Left cardiac atrium (tissue), 4 donors: ENCODE measurements around the gene DIP2B. TPM values are rescaled to one million over a fixed set of nuclear protein-coding genes. Genes with fewer than 3 reads are reported as not detected.
"Not testable (repeated sequence)": the region's sequence is repeated elsewhere in the genome, so short reads cannot be mapped to it uniquely, and the experiment has no call there.

Experiments used
- ATAC-seq, 2 donors: fragments of 200-7000 bp; cut with Tn5 transposase; one replicate each; pipeline ENCODE4 v1.9.1; 2020; ENCODE audit warnings: mild to moderate bottlenecking in 2 of 2, moderate library complexity in 2 of 2
- DNase-seq: peaks from one replicate; pipeline ENCODE4 v3.0.0-alpha.2; 2020
- intact Hi-C, 2 donors: fragments of 100-400 bp; cut with DNase I; formaldehyde crosslinking; loops; one replicate each; pipeline versions ENCODE4 v1.14.1 to v1.15.1; 2022 to 2023
- total RNA-seq, 2 donors: library from RNA; stranded (reverse); fragmentation: NEBNext Ultra II Directional; extraction: Animal tissue kit (Norgen Biotek cat#: 25700); gene quantifications; one replicate each; pipeline ENCODE4 v1.2.1, GENCODE V29; 2021
- donor health status: DM: no; HTN: yes; CAD: no.
- donor health status: DM: no; HTN: yes; CAD: no; lungs with severe emphysema.
- donor health status: DM: yes; HTN: yes; CAD: no.
- donor health status: Dilated cardiomyopathy.

The DIP2B gene
- total RNA-seq, 2 donors from 2014 or later, result 12.7 to 12.8 TPM

- ATAC-seq, result no peak
These were observed 41.9 kb downstream of the DIP2B start for GRCh38 chr12:50546441-50547318.

DNA sequence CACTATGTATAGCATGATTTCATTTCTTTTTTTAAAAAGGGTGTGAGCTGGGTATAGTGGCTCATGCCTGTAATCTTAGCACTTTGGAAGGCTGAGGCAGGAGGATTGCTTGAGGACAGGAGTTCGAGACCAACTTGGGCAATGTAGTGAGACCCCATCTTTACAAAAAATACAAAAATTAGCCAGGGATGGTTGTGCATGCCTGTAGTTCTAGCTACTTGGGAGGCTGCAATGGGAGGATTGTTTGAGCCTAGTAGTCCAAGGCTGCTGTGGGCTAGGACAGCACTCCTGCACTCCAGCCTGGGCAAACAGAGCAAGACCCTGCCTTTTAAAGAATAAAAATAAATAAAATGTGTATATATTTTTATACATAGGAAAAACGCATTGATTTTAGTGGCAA, 43.0 kb downstream of the DIP2B start:
- intact Hi-C loops, result no loop called here
- DNase-seq, result no peak

More at GRCh38 chr12:50546441-50547318, 41.9 kb downstream of the DIP2B start:
- intact Hi-C loops, result no loop called here
- no peak for DNase-seq

GRCh38 chr12:50549885-50550284, 45.1 kb downstream of the DIP2B start:
- ATAC-seq, result no peak
- DNase-seq, result no peak

More for the DNA sequence above, 43.0 kb downstream of the DIP2B start:
- ATAC-seq, result no peak

GRCh38 chr12:50550530-50551223, 45.9 kb downstream of the DIP2B start:
- intact Hi-C loops, result no loop called here
- ATAC-seq, result peak in 1 of 2 donors; percentile 77
- DNase-seq, result peak; percentile 45

More at GRCh38 chr12:50549885-50550284, 45.1 kb downstream of the DIP2B start:
- intact Hi-C loops, result no loop called here

DNA sequence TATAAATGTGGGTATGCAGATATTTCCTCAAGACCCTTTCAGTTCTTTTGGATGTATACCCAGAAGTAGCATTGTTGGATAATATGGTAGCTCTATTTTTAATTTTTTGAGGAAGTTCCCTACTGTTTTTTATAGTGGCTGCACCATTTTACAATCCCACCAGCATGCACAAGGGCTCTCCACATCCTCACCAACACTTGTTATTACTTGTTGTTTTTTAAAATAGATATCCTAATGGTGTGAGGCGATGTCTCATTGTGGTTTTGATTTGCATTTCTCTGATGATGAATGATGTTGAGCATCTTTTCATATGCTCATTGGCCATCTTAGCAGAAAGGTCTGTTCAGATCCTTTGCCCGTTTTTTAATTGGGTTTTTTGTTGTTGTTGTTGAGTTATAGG, 47.1 kb downstream of the DIP2B start:
- intact Hi-C loops, result no loop called here
- no peak for DNase-seq
- no peak for ATAC-seq

DNA sequence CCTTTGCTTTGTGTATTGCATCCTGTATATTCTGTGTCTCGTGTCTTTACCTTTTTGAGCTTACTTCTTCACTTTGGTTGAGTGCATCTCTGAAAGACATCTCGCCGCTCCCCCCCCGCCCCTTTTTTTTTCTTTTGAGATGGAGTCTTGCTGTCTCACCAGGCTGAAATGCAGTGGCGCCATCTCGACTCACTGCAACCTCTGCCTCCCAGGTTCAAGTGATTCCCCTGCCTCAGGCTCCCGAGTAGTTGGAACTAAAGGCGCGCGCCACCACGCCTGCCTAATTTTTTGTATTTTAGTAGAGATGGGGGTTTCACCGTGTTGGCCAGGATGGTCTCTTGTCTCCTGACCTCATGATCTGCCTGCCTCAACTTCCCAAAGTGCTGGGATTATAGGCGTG, 49.9 kb downstream of the DIP2B start:
- intact Hi-C loops, result no loop called here
- ATAC-seq (no peak), DNase-seq (no peak)

DNA sequence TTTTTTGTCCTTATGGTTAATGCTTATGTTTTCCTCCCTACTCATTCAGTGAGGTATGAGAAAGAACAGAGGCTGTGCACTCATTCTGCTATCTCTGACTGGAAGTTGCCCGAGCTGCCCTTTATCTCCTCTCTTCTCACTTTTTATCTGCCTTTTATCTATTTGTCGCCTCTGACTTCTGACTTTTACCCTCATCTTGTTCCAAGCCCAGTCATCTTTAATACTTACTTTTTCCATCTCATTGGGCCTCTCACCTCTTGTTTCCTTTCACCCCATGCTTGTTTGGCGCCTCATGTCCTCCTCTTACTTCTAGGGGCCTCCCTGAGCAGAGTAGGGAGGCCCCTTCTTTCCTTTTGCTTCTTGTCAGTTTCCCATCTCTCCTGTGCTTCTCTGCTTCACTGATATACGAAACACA, 50.7 kb downstream of the DIP2B start:
- intact Hi-C loops, result no loop called here
- DNase-seq, result no peak

DNA sequence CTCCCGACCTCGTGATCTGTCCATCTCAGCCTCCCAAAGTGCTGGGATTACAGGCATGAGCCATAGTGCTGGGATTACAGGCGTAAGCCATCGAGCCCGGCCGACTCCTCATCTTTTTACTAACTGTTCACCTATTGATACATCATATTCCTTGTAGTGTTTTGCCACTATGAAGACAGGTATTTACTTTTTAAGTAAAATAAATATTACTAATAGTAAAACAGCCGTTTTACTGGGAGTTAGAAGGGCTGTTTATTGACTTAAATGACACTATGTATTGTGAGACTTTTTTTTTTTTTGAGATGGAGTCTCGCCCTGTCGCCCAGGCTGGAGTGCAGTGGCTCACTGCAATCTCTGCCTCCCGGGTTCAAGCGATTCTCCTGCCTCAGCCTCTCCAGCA, 51.5 kb downstream of the DIP2B start:
- DNase-seq, result no peak
- no peak for ATAC-seq
- intact Hi-C loops, result no loop called here

More for the DNA sequence above, 50.7 kb downstream of the DIP2B start:
- ATAC-seq, result no peak

GRCh38 chr12:50556796-50557195, 52.0 kb downstream of the DIP2B start:
- intact Hi-C loops, DNase-seq, ATAC-seq: not testable (repeated sequence)

DNA sequence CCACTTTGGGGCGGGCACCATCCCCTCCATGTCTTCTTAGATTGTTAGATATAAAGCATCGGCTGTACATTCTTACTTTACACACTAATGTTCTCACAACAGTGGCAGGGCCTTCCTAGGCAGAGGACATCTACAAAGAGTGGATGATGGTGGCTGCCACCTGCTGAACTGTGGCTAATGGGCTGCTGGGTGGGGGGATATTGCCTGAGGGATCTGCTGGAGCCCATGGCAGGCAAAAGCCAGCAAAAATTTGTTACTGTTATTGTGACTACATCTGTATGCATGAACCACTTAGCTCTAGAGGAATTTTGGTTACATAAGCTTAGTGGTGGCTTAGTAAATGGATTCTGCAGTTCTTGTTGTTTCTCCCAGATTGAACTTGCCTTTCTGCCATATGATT, 52.6 kb downstream of the DIP2B start:
- no peak for DNase-seq
- intact Hi-C loops, result no loop called here
- no peak for ATAC-seq

GRCh38 chr12:50558970-50559369, 54.2 kb downstream of the DIP2B start:
- intact Hi-C loops, result no loop called here
- DNase-seq (no peak), ATAC-seq (no peak)

- intact Hi-C loops, result loop anchor here in 1 of 2 donors (5.0 kb wide), 1 partner anchor 50 kb away; no protein-coding TSS in a partner anchor
- no peak for ATAC-seq
- no peak for DNase-seq
These were observed 58.0 kb downstream of the DIP2B start for GRCh38 chr12:50562520-50563433.

GRCh38 chr12:50563434-50563787, 58.6 kb downstream of the DIP2B start:
- DNase-seq (no peak), ATAC-seq (no peak)
- intact Hi-C loops, result loop anchor here in 1 of 2 donors (5.0 kb wide), 1 partner anchor 49 kb away; no protein-coding TSS in a partner anchor

DNA sequence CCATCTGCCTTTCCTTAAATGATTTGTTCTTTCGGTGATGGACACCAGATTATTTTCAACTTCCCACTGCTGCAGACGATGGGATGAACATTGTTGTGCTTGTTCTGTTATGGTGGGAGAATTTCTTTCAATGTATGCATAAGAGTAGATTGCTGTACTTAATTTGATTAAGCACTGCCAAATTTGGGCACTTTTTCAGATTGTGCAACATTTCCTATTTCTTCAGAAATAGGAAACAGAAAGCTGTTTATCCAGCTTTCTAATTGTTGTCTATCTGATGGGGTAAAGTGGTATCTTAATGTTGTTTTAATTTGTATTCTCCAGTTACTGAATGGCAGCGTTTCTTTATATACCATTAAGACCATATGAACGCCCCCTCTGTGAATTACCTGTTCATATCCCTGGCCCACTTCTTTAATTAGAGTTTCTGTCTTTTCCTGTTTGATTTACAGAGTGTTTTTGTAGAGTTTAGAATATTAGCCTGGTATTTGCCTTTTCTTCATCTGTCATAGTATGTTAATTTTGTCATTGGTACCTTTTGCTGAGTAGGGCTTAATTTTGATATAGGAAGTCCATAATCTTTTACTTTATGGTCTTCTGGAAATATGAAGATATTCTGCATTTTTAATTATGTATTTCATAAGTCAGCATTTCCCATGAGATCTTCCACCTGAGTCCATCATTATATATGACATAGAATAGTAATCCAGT, 59.6 kb downstream of the DIP2B start:
- DNase-seq, result no peak

DNA sequence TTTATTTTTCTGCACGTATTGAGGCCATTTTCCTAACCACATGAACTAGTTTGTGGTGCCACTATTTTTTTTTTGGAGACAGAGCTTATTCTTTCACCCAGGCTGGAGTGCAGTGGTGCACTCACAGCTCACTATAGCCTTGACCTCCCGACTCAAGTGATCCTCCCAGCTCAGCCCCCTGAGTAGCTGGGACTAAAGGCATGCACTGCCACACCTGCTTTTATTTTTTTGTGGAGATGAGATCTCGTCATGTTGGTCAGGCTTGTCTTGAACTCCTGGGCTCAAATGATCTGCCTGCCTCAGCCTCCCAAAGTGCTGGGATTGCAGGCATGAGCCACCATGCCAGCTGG, 60.1 kb downstream of the DIP2B start:
- intact Hi-C loops, result loop anchor here in 1 of 2 donors (5.0 kb wide), 1 partner anchor 47 kb away; no protein-coding TSS in a partner anchor
- ATAC-seq (no peak), DNase-seq (no peak)

More for the DNA sequence above, 59.6 kb downstream of the DIP2B start:
- intact Hi-C loops, result loop anchor here in 1 of 2 donors (5.0 kb wide), 1 partner anchor 48 kb away; no protein-coding TSS in a partner anchor
- ATAC-seq, result no peak

- intact Hi-C loops, result no loop called here
- no peak for ATAC-seq
- no peak for DNase-seq
These were observed 61.3 kb downstream of the DIP2B start for GRCh38 chr12:50566066-50566465.

DNA sequence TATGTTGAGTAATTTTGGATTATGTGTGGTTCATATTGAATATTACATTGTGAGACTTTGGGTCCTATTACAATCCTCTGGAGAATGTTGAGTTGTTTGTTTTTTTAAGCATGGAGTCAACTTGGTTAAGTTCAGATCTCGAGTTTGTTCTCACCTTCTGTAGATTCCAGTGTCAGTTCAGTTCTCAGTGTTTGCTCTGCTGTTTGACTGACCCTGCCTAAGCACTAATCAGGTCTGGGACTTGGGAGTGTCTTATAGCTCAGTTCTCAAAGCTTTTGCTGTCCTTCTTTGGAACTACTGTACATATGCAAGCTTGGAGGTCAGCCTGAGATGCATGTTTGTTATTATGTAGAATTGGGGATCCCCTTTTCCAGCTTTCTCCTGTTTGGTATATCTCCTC, 63.1 kb downstream of the DIP2B start:
- ATAC-seq (no peak), DNase-seq (no peak)
- intact Hi-C loops, result no loop called here

GRCh38 chr12:50568338-50569091, 63.7 kb downstream of the DIP2B start:
- no peak for DNase-seq
- ATAC-seq, result peak in 1 of 2 donors; percentile 12
- intact Hi-C loops, result no loop called here
